DOHH2 (cell line): ENCODE data around the gene FHL3.

Experiments used
- H3F3A ChIP-seq: fragments of 200-600 bp; sonication (generic), shearing (Covaris generic); 2 replicates; pipeline ENCODE4 v1.6.0; 2016; ENCODE audit warnings: antibody characterized with exemption, mild to moderate bottlenecking; ENCODE audit not compliant: control insufficient read depth, insufficient read depth
- H3K27ac ChIP-seq: fragments of 200-600 bp; sonication (generic); 2 replicates; pipeline ENCODE4 v1.5.1; 2014; ENCODE audit warnings: low read depth, mild to moderate bottlenecking, low read length, moderate library complexity
- H3K27me3 ChIP-seq: fragments of 200-600 bp; sonication (generic); 2 replicates; pipeline ENCODE4 v1.6.1; 2014; ENCODE audit warnings: mild to moderate bottlenecking, low read length, mixed read lengths; ENCODE audit not compliant: control insufficient read depth
- H3K36me3 ChIP-seq: fragments of 200-600 bp; sonication (generic); 2 replicates; pipeline ENCODE4 v1.6.1; 2014; ENCODE audit warnings: mild to moderate bottlenecking, low read length, moderate library complexity, mixed read lengths; ENCODE audit not compliant: control insufficient read depth
- H3K4me1 ChIP-seq: fragments of 200-600 bp; sonication (generic); 2 replicates; pipeline ENCODE4 v1.6.1; 2014; ENCODE audit warnings: mild to moderate bottlenecking, low read length, mixed read lengths; ENCODE audit not compliant: control insufficient read depth
- H3K4me2 ChIP-seq: fragments of 200-600 bp; sonication (generic); 2 replicates; pipeline ENCODE4 v1.6.0; 2014; ENCODE audit warnings: mild to moderate bottlenecking, low read length, moderate library complexity
- H3K4me3 ChIP-seq: fragments of 200-600 bp; sonication (generic); 2 replicates; pipeline ENCODE4 v1.5.1; 2014; ENCODE audit warnings: mild to moderate bottlenecking, low read length, mixed read lengths
- H3K79me2 ChIP-seq: fragments of 200-600 bp; sonication (generic); 2 replicates; pipeline ENCODE4 v1.6.1; 2014; ENCODE audit warnings: mild to moderate bottlenecking, low read length, mixed read lengths; ENCODE audit not compliant: control insufficient read depth
- H3K9me2 ChIP-seq: fragments of 200-600 bp; sonication (generic); replicated peaks from 2 replicates; pipeline ENCODE4 v1.6.1; 2014; ENCODE audit warnings: mild to moderate bottlenecking, low read length, mixed read lengths; ENCODE audit not compliant: control insufficient read depth
- H3K9me3 ChIP-seq: fragments of 200-600 bp; sonication (generic); 2 replicates; pipeline ENCODE4 v1.6.1; 2014; ENCODE audit warnings: antibody characterized with exemption, low read length, mixed read lengths; ENCODE audit not compliant: control insufficient read depth, insufficient read depth
- H4K20me1 ChIP-seq: fragments of 200-600 bp; sonication (generic); 2 replicates; pipeline ENCODE4 v1.6.0; 2014; ENCODE audit warnings: low read depth, mild to moderate bottlenecking, antibody characterized with exemption, low read length, moderate library complexity; ENCODE audit not compliant: control insufficient read depth, insufficient read depth
- EZH2phosphoT487 ChIP-seq: fragments of 200-600 bp; sonication (generic); IDR thresholded peaks from 2 replicates; pipeline ENCODE4 v1.6.1; 2017; ENCODE audit warnings: borderline replicate concordance, mild to moderate bottlenecking, antibody characterized with exemption, low read length, moderate library complexity, mixed read lengths
- TF ChIP-seq, protein P1 (sequence below): fragments of 200-600 bp; sonication (generic); IDR thresholded peaks from one replicate; pipeline ENCODE4 v1.5.1; 2014; ENCODE audit warnings: antibody characterized with exemption, mild to moderate bottlenecking, low read depth, low read length; ENCODE audit not compliant: poor library complexity, severe bottlenecking

Gene FHL3

DNA sequence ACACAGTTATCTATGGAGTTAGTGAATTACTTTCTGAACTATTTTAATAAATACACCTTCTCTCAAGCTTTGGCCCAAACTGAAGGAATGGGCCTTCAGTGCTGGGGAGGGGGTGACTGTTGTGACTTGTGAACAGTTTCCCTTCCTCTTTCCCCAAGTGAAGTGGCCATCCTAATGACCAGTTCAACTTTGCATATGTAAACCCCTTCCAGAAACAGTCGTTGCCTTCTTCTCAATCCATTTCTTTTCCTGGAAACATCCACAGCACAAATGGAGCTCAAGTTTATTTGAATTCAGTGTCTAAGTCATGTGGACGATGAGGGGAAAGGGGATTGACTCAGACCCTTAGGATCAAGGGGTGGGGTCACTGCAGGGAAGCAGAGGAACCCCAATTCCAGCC, 57.1 kb downstream of the FHL3 start:
- Histone ChIP-seq H3K4me3 (no peak overlapping the region), H3K79me2 (0 out of 2 replicates have a peak, but pooled peaks cover 6% of the 10 kb centered on the region), H3K27me3 (no peaks in the 10 kb centered on the region), H3K9me3 (no peaks in the 10 kb centered on the region), H3K36me3 (peaks cover 3% of the 10 kb centered on the region; the same call in 1 of the 2 replicates), H3K4me2 (peak overlapping the region; percentile 22; the same call in 1 of the 2 replicates), H3K9me2 (no peaks in the 10 kb centered on the region), H3K4me1 (peaks cover 29% of the 10 kb centered on the region), H4K20me1 (no peaks in the 10 kb centered on the region), H3F3A (no peaks in the 10 kb centered on the region), H3K27ac (no peak overlapping the region)
- TF ChIP-seq, protein P1, sequence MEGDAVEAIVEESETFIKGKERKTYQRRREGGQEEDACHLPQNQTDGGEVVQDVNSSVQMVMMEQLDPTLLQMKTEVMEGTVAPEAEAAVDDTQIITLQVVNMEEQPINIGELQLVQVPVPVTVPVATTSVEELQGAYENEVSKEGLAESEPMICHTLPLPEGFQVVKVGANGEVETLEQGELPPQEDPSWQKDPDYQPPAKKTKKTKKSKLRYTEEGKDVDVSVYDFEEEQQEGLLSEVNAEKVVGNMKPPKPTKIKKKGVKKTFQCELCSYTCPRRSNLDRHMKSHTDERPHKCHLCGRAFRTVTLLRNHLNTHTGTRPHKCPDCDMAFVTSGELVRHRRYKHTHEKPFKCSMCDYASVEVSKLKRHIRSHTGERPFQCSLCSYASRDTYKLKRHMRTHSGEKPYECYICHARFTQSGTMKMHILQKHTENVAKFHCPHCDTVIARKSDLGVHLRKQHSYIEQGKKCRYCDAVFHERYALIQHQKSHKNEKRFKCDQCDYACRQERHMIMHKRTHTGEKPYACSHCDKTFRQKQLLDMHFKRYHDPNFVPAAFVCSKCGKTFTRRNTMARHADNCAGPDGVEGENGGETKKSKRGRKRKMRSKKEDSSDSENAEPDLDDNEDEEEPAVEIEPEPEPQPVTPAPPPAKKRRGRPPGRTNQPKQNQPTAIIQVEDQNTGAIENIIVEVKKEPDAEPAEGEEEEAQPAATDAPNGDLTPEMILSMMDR: no peak
- TF ChIP-seq EZH2phosphoT487: no peak

DNA sequence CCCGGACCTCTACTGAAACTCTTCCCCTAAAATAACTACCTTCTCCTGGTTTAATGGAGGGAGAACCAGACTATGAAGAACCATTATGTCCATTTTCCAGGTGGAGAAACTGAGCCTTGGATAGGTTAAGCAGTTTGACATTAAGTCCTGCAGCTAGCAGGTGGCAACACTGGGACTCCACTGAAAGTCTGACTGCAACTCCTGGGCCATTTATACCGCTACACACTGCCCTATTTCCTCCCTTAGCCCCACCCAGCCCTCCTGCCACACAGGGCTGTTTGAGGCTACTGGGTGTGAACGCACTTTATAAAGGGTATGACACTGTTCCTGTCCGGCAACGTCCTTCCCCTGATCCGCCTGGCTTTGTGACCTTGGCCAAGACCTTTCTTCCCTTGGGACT, 58.0 kb downstream of the FHL3 start:
- peak overlapping the region; percentile 93 for H3K4me2 ChIP-seq
- peak overlapping the region; percentile 34; the same call in 1 of the 2 replicates for H3K27ac ChIP-seq
- peak overlapping the region; percentile 87 for H3K4me3 ChIP-seq
- no peaks in the 10 kb centered on the region for H3K9me2 ChIP-seq
- H3K4me1 ChIP-seq: peaks cover 29% of the 10 kb centered on the region
- no peaks in the 10 kb centered on the region for H3K9me3 ChIP-seq
- H3F3A ChIP-seq: no peaks in the 10 kb centered on the region
- TF ChIP-seq EZH2phosphoT487: no peak
- TF ChIP-seq, protein P1: no peak
- H3K79me2 ChIP-seq: 0 out of 2 replicates have a peak, but pooled peaks cover 6% of the 10 kb centered on the region
- no peaks in the 10 kb centered on the region for H3K27me3 ChIP-seq
- no peaks in the 10 kb centered on the region for H4K20me1 ChIP-seq
- peaks cover 3% of the 10 kb centered on the region; the same call in 1 of the 2 replicates for H3K36me3 ChIP-seq
